Measurements from ENCODE around the gene SLC39A5.

- TF ChIP-seq EP300 (IDR thresholded peaks at IDR 0.05; ENCODE audit: low read depth in 2 of 2, low read length in 2 of 2) (no peak), EP300 (CRISPR knock-in tag; IDR thresholded peaks at IDR 0.05; ENCODE audit: borderline replicate concordance) (no peak), AHDC1 (CRISPR knock-in tag; IDR thresholded peaks at IDR 0.05; ENCODE audit: borderline replicate concordance) (no peak)
Observed at GRCh38 chr12:56220611-56221231, 9.1 kb upstream of the SLC39A5 start.

All from HepG2 (cell line).